HCT116 (cell line): ENCODE data around the gene CLEC4M.

ENCODE experiments used
- ELF1 ChIP-seq: IDR thresholded peaks from 2 replicates; pipeline ENCODE4 v1.6.1; 2012; ENCODE audit warnings: low read depth, borderline replicate concordance
- EZH2 ChIP-seq: fragments of 200-600 bp; sonication (generic); IDR thresholded peaks from 2 replicates; pipeline ENCODE4 v1.6.1; 2017; ENCODE audit warnings: antibody characterized with exemption, mixed run types
- EZH2phosphoT487 ChIP-seq: fragments of 200-600 bp; IDR thresholded peaks from 2 replicates; pipeline ENCODE4 v1.6.1; 2018; ENCODE audit warnings: antibody characterized with exemption, borderline replicate concordance
- JUND ChIP-seq: IDR thresholded peaks from 2 replicates; pipeline ENCODE4 v1.6.1; 2012
- POLR2A ChIP-seq: IDR thresholded peaks from 2 replicates; pipeline ENCODE4 v1.7.0; 2011; ENCODE audit warnings: borderline replicate concordance; ENCODE audit not compliant: insufficient read depth, insufficient read length; ENCODE audit errors: extremely low read depth
- POLR2AphosphoS5 ChIP-seq: IDR thresholded peaks from 2 replicates; pipeline ENCODE4 v1.6.1; 2011; ENCODE audit warnings: mild to moderate bottlenecking, low read depth, low read length, moderate library complexity
- RAD21 ChIP-seq: IDR thresholded peaks from 2 replicates; pipeline ENCODE4 v1.6.1; 2012; ENCODE audit warnings: low read depth, mild to moderate bottlenecking
- SP1 ChIP-seq: IDR thresholded peaks from 2 replicates; pipeline ENCODE4 v1.6.1; 2012; ENCODE audit warnings: low read depth
- YY1 ChIP-seq: IDR thresholded peaks from 2 replicates; pipeline ENCODE4 v1.6.1; 2011; ENCODE audit warnings: low read length, low read depth, moderate library complexity, mild to moderate bottlenecking; ENCODE audit not compliant: insufficient replicate concordance; ENCODE audit errors: extremely low read depth
- ZNF274 ChIP-seq: fragments of 200-500 bp; sonication (Bioruptor generic); IDR thresholded peaks from 2 replicates; pipeline ENCODE4 v1.6.1; 2014; ENCODE audit warnings: mild to moderate bottlenecking, low read depth, low read length, inconsistent platforms
- TF ChIP-seq, protein P1 (sequence below), 3 experiments: fragments of 200-600 bp in 1 of 3; sonication (generic) in 1 of 3; IDR thresholded peaks in 2 of 3; conservative IDR thresholded peaks in 1 of 3; 2 replicates each; pipeline ENCODE4 v1.5.1; 2012 to 2017; ENCODE audit warnings: low read depth in 2 of 3, low read length in 2 of 3, antibody characterized with exemption in 1 of 3, borderline replicate concordance in 1 of 3, control low read depth in 1 of 3, mild to moderate bottlenecking in 1 of 3, mixed read lengths in 1 of 3, mixed run types in 1 of 3, moderate library complexity in 1 of 3; ENCODE audit not compliant: insufficient read depth in 1 of 3

GRCh38 chr19:7737215-7737614 lies 25.8 kb upstream of the CLEC4M start:
- TF ChIP-seq ZNF274 (no peak), EZH2 (no peak), SP1 (no peak), EZH2phosphoT487 (no peak), POLR2AphosphoS5 (no peak), ELF1 (no peak), POLR2A (no peak), RAD21 (no peak), YY1 (no peak), JUND (no peak)
- TF ChIP-seq, protein P1, sequence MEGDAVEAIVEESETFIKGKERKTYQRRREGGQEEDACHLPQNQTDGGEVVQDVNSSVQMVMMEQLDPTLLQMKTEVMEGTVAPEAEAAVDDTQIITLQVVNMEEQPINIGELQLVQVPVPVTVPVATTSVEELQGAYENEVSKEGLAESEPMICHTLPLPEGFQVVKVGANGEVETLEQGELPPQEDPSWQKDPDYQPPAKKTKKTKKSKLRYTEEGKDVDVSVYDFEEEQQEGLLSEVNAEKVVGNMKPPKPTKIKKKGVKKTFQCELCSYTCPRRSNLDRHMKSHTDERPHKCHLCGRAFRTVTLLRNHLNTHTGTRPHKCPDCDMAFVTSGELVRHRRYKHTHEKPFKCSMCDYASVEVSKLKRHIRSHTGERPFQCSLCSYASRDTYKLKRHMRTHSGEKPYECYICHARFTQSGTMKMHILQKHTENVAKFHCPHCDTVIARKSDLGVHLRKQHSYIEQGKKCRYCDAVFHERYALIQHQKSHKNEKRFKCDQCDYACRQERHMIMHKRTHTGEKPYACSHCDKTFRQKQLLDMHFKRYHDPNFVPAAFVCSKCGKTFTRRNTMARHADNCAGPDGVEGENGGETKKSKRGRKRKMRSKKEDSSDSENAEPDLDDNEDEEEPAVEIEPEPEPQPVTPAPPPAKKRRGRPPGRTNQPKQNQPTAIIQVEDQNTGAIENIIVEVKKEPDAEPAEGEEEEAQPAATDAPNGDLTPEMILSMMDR (IDR thresholded peaks at IDR 0.05 in 2 of 3, conservative IDR thresholded peaks at IDR 0.05 in 1 of 3; ENCODE audit: borderline replicate concordance in 1 of 3, insufficient read depth in 1 of 3, low read depth in 2 of 3, low read length in 2 of 3) = no peak
